Measurements from ENCODE around the gene SLX9. TPM values are rescaled to one million over a fixed set of nuclear protein-coding genes. Genes with fewer than 3 reads are reported as not detected.
"Not testable (repeated sequence)": the region's sequence is repeated elsewhere in the genome, so short reads cannot be mapped to it uniquely, and the experiment has no call there.

Gene SLX9
- total RNA-seq, 1 experiment from 2014 or later, result 74.3 TPM

GRCh38 chr21:45022736-45023135 is 82.9 kb downstream of the SLX9 start:
- H3K4ac ChIP-seq (ENCODE audit: low read depth, low read length), result no peak overlapping the region
- no peaks in the 10 kb centered on the region; the same call in 1 of the 2 replicates for H3K4me1 ChIP-seq (ENCODE audit: insufficient read depth, low read length)
- Mint-ChIP-seq H3K27me3 (ENCODE audit: low read depth) (peaks cover 55% of the 10 kb centered on the region), H3K36me3 (ENCODE audit: insufficient read depth in 1 of 3, low read depth in 3 of 3) (peaks cover 1 to 11% (median 4%) of the 10 kb centered on the region in 3 experiments; a peak in 4 of 7 replicates), H3K4me3 (no peak overlapping the region), H3K9me3 (peaks cover 17% of the 10 kb centered on the region in 2 experiments), H3K4me1 (peaks cover 11 to 12% of the 10 kb centered on the region in 2 experiments), H3K27ac (no peak overlapping the region)
- no peak overlapping the region for H3K56ac ChIP-seq (ENCODE audit: insufficient read length, low read depth, low read length)
- no peak overlapping the region for H2AK5ac ChIP-seq (ENCODE audit: insufficient read length, low read length)
- no peaks in the 10 kb centered on the region for H3K79me2 ChIP-seq (ENCODE audit: insufficient read depth, low read length)
- no peaks in the 10 kb centered on the region for H3K79me1 ChIP-seq (ENCODE audit: insufficient read depth, low read depth, low read length, poor library complexity, severe bottlenecking)
- H2BK5ac ChIP-seq (ENCODE audit: insufficient read length, low read length), result no peak overlapping the region
- no peak overlapping the region for H2AFZ ChIP-seq (ENCODE audit: low read length)
- H4K5ac ChIP-seq (ENCODE audit: insufficient read length, low read depth, low read length), result no peak overlapping the region
- no peak overlapping the region for H3K27ac ChIP-seq (ENCODE audit: insufficient read length, low read depth, low read length)
- no peak overlapping the region for H3K4me2 ChIP-seq (ENCODE audit: insufficient read depth, insufficient read length, low read length)
- H3K23me2 ChIP-seq (ENCODE audit: insufficient read length, low read depth, low read length, poor library complexity, severe bottlenecking), result no peaks in the 10 kb centered on the region
- no peak overlapping the region for H2BK12ac ChIP-seq (ENCODE audit: insufficient read length, low read depth, low read length)
- no CpG with 5 or more reads among the region's 5 CpGs for WGBS (ENCODE audit: extremely low coverage, insufficient read length, low lambda C conversion rate)
- H2BK20ac ChIP-seq (ENCODE audit: low read depth, low read length, poor library complexity, severe bottlenecking), result no peak overlapping the region
- no peak overlapping the region for H4K91ac ChIP-seq (ENCODE audit: insufficient read length, low read depth, low read length)
- H3K14ac ChIP-seq (ENCODE audit: insufficient read depth, low read length), result no peak overlapping the region
- no peak overlapping the region for H3K23ac ChIP-seq (ENCODE audit: insufficient read length, low read depth, low read length)
- no peaks in the 10 kb centered on the region for H3K9me3 ChIP-seq (ENCODE audit: control insufficient read depth, low read depth, low read length)
- H2BK120ac ChIP-seq (ENCODE audit: low read depth, low read length, poor library complexity, severe bottlenecking), result no peak overlapping the region
- DNase-seq, result peak; percentile 12
- H4K8ac ChIP-seq (replicated peaks; ENCODE audit: insufficient read length, low read depth, low read length), result no peak overlapping the region
- no peak overlapping the region for H2BK15ac ChIP-seq (ENCODE audit: low read depth, low read length)
- H3K9ac ChIP-seq (ENCODE audit: extremely low read depth, insufficient read length, low read length), result no peak overlapping the region
- H3K18ac ChIP-seq (ENCODE audit: insufficient read length, low read depth, low read length), result no peak overlapping the region
- TF ChIP-seq CTCF (conservative IDR thresholded peaks at IDR 0.05), result no peak
- no peaks in the 10 kb centered on the region for H4K20me1 ChIP-seq (ENCODE audit: control insufficient read depth, insufficient read depth, insufficient read length)
- no peaks in the 10 kb centered on the region; the same call in 1 of the 2 replicates for H3K27me3 ChIP-seq (ENCODE audit: insufficient read depth, low read length)
- no peak overlapping the region for H3T11ph ChIP-seq (ENCODE audit: low read length)

- not testable (repeated sequence) for H3K27me3 ChIP-seq (ENCODE audit: insufficient read depth, low read length); H3K4me1 ChIP-seq (ENCODE audit: insufficient read depth, low read length); H3K18ac ChIP-seq (ENCODE audit: insufficient read length, low read depth, low read length); H3K4ac ChIP-seq (ENCODE audit: low read depth, low read length); H4K91ac ChIP-seq (ENCODE audit: insufficient read length, low read depth, low read length); H2AK5ac ChIP-seq (ENCODE audit: insufficient read length, low read length); H2BK120ac ChIP-seq (ENCODE audit: low read depth, low read length, poor library complexity, severe bottlenecking); DNase-seq; H2BK12ac ChIP-seq (ENCODE audit: insufficient read length, low read depth, low read length); H3K4me3 Mint-ChIP-seq; H3K27ac ChIP-seq (ENCODE audit: insufficient read length, low read depth, low read length); H2BK5ac ChIP-seq (ENCODE audit: insufficient read length, low read length); H3K27ac Mint-ChIP-seq; H3K79me2 ChIP-seq (ENCODE audit: insufficient read depth, low read length); H2BK15ac ChIP-seq (ENCODE audit: low read depth, low read length); H3K9me3 ChIP-seq (ENCODE audit: control insufficient read depth, low read depth, low read length); H3K79me1 ChIP-seq (ENCODE audit: insufficient read depth, low read depth, low read length, poor library complexity, severe bottlenecking); H3T11ph ChIP-seq (ENCODE audit: low read length); H3K4me2 ChIP-seq (ENCODE audit: insufficient read depth, insufficient read length, low read length); H4K20me1 ChIP-seq (ENCODE audit: control insufficient read depth, insufficient read depth, insufficient read length); H3K23ac ChIP-seq (ENCODE audit: insufficient read length, low read depth, low read length); H4K8ac ChIP-seq (replicated peaks; ENCODE audit: insufficient read length, low read depth, low read length); H3K9ac ChIP-seq (ENCODE audit: extremely low read depth, insufficient read length, low read length); H2AFZ ChIP-seq (ENCODE audit: low read length); H3K56ac ChIP-seq (ENCODE audit: insufficient read length, low read depth, low read length); H4K5ac ChIP-seq (ENCODE audit: insufficient read length, low read depth, low read length); H3K14ac ChIP-seq (ENCODE audit: insufficient read depth, low read length); H2BK20ac ChIP-seq (ENCODE audit: low read depth, low read length, poor library complexity, severe bottlenecking); H3K23me2 ChIP-seq (ENCODE audit: insufficient read length, low read depth, low read length, poor library complexity, severe bottlenecking)
- Mint-ChIP-seq H3K9me3 (peaks cover 17% of the 10 kb centered on the region in 2 experiments), H3K27me3 (ENCODE audit: low read depth) (peaks cover 54% of the 10 kb centered on the region), H3K36me3 (ENCODE audit: insufficient read depth in 1 of 3, low read depth in 3 of 3) (peaks cover 1 to 11% (median 4%) of the 10 kb centered on the region in 3 experiments; a peak in 4 of 7 replicates), H3K4me1 (peaks cover 14 to 16% of the 10 kb centered on the region in 2 experiments)
- no CpG with 5 or more reads among the region's 4 CpGs for WGBS (ENCODE audit: extremely low coverage, insufficient read length, low lambda C conversion rate)
Observed at GRCh38 chr21:45024516-45024915, 84.7 kb downstream of the SLX9 start.
